RPMI7951 (cell line): ENCODE results near the gene NUCKS1. TPM values are rescaled to one million over a fixed set of nuclear protein-coding genes. Genes with fewer than 3 reads are reported as not detected.
"Not testable (repeated sequence)": the region's sequence is repeated elsewhere in the genome, so short reads cannot be mapped to it uniquely, and the experiment has no call there.

Experiments used
- DNase-seq: peaks from one replicate; pipeline ENCODE4 v3.0.0-alpha.2; 2012; ENCODE audit warnings: low read depth
- total RNA-seq: library from RNA; depleted of rRNA; stranded (reverse); fragments of >200 nt; shearing (Covaris generic); gene quantifications from 2 replicates; pipeline ENCODE4 v1.2.3, GENCODE V29; 2014

The NUCKS1 gene
- total RNA-seq, 1 experiment from 2014 or later = 154 TPM

- DNase-seq = no peak
These were observed 16.4 kb downstream of the NUCKS1 start for GRCh38 chr1:205733438-205734175.

GRCh38 chr1:205729945-205730610 lies 19.9 kb downstream of the NUCKS1 start:
- no peak for DNase-seq

GRCh38 chr1:205726619-205727125 lies 23.3 kb downstream of the NUCKS1 start:
- DNase-seq = no peak

- no peak for DNase-seq
These were observed 24.5 kb downstream of the NUCKS1 start for GRCh38 chr1:205725514-205725913.

- not testable (repeated sequence) for DNase-seq
These were observed 29.2 kb downstream of the NUCKS1 start for GRCh38 chr1:205720740-205721139.

- DNase-seq = no peak
These were observed 30.2 kb downstream of the NUCKS1 start for GRCh38 chr1:205719762-205720161.

GRCh38 chr1:205719015-205719414 lies 31.0 kb downstream of the NUCKS1 start:
- DNase-seq = no peak

- DNase-seq = no peak
These were observed 33.4 kb downstream of the NUCKS1 start for GRCh38 chr1:205716371-205717132.

- no peak for DNase-seq
These were observed 34.4 kb downstream of the NUCKS1 start for GRCh38 chr1:205715628-205716027.

- no peak for DNase-seq
These were observed 35.1 kb downstream of the NUCKS1 start for GRCh38 chr1:205714906-205715246.

- DNase-seq = no peak
These were observed 35.6 kb downstream of the NUCKS1 start for GRCh38 chr1:205714190-205714905.

GRCh38 chr1:205711105-205712048 lies 38.6 kb downstream of the NUCKS1 start:
- DNase-seq = peak; percentile 60

- no peak for DNase-seq
These were observed 39.5 kb downstream of the NUCKS1 start for GRCh38 chr1:205710201-205711062.

- DNase-seq = no peak
These were observed 40.3 kb downstream of the NUCKS1 start for GRCh38 chr1:205709640-205710039.

GRCh38 chr1:205709059-205709398 lies 41.0 kb downstream of the NUCKS1 start:
- no peak for DNase-seq

- no peak for DNase-seq
These were observed 43.1 kb downstream of the NUCKS1 start for GRCh38 chr1:205706601-205707502.

GRCh38 chr1:205704903-205705302 lies 45.1 kb downstream of the NUCKS1 start:
- DNase-seq = no peak

GRCh38 chr1:205703072-205703471 lies 46.9 kb downstream of the NUCKS1 start:
- no peak for DNase-seq

GRCh38 chr1:205701891-205702290 lies 48.1 kb downstream of the NUCKS1 start:
- DNase-seq = no peak
